Spleen (tissue), 7 donors: Measurements from ENCODE around the gene DCAF5.

ENCODE experiments used
- CTCF ChIP-seq, 11 experiments: fragments of 200-600 bp in 7 of 11; fragments of 450-650 bp in 4 of 11; sonication (generic) in 4 of 11; IDR thresholded peaks in 8 of 11; conservative IDR thresholded peaks in 3 of 11; 1 replicate in 7 of 11; 2 replicates in 4 of 11; pipeline versions ENCODE4 v1.4.0 to v1.8.0; 2016 to 2021; ENCODE audit warnings: antibody characterized with exemption in 11 of 11, inconsistent platforms in 4 of 11, mild to moderate bottlenecking in 1 of 11
- POLR2A ChIP-seq, 3 donors: fragments of 450-650 bp; IDR thresholded peaks; one replicate each; pipeline ENCODE4 v1.5.1; 2017; ENCODE audit warnings: antibody characterized with exemption in 3 of 3, mild to moderate bottlenecking in 1 of 3
- donor health status: DM: no; HTN: no; CAD: no; lungs with moderate emphysema.
- donor health status: DM: no; HTN: no; CAD: no.
- donor health status: DM: no; HTN: no; CAD: no.

GRCh38 chr14:69079188-69079742 is 73.7 kb downstream of the DCAF5 start:
- TF ChIP-seq CTCF (IDR thresholded peaks at IDR 0.05 in 8 of 11, conservative IDR thresholded peaks at IDR 0.05 in 3 of 11) (no peak), POLR2A (IDR thresholded peaks at IDR 0.05) (no peak)
